KOPT-K1 (cell line): ENCODE data around the gene SEC16B.
"Not testable (repeated sequence)": the region's sequence is repeated elsewhere in the genome, so short reads cannot be mapped to it uniquely, and the experiment has no call there.

Experiments used
- H3K27ac ChIP-seq: fragments of 200-600 bp; sonication (generic); 2 replicates; pipeline ENCODE4 v1.5.1; 2016; ENCODE audit warnings: antibody characterized with exemption, mild to moderate bottlenecking, low read depth, low read length; ENCODE audit not compliant: poor library complexity, severe bottlenecking
- H3K36me3 ChIP-seq: fragments of 200-600 bp; sonication (generic); 2 replicates; pipeline ENCODE4 v1.5.1; 2017; ENCODE audit warnings: antibody characterized with exemption, mild to moderate bottlenecking, low read length, moderate library complexity; ENCODE audit not compliant: insufficient read depth
- H3K9me3 ChIP-seq: fragments of 200-600 bp; sonication (generic); 2 replicates; pipeline ENCODE4 v1.5.1; 2017; ENCODE audit warnings: antibody characterized with exemption, low read length, mild to moderate bottlenecking; ENCODE audit not compliant: insufficient read depth, poor library complexity, severe bottlenecking

SEC16B gene

GRCh38 chr1:177969825-177970371 lies at the start of gene SEC16B:
TSS of gene SEC16B (minus strand) at chr1:177970058. CDS start at chr1:177967981, 2,077 bp downstream.
- Histone ChIP-seq H3K27ac (no peak within 1 kb of the TSS), H3K9me3 (no peaks in the 10 kb centered on the region), H3K36me3 (no peaks in the 10 kb centered on the region)

- Histone ChIP-seq H3K27ac (no peak overlapping the region), H3K9me3 (no peaks in the 10 kb centered on the region), H3K36me3 (no peaks in the 10 kb centered on the region)
Measured at GRCh38 chr1:178019622-178020021, 49.8 kb upstream of the SEC16B start.

- H3K36me3 ChIP-seq = no peaks in the 10 kb centered on the region
- H3K9me3 ChIP-seq = no peaks in the 10 kb centered on the region
- H3K27ac ChIP-seq = no peak overlapping the region
Measured at GRCh38 chr1:178019208-178019607, 49.4 kb upstream of the SEC16B start.

- Histone ChIP-seq H3K36me3 (no peaks in the 10 kb centered on the region), H3K9me3 (no peaks in the 10 kb centered on the region), H3K27ac (no peak overlapping the region)
Measured at GRCh38 chr1:178017517-178017916, 47.7 kb upstream of the SEC16B start.

- Histone ChIP-seq H3K36me3 (no peaks in the 10 kb centered on the region), H3K9me3 (no peaks in the 10 kb centered on the region), H3K27ac (no peak overlapping the region)
Measured at GRCh38 chr1:178011864-178012503, 42.1 kb upstream of the SEC16B start.

- H3K36me3 ChIP-seq = no peaks in the 10 kb centered on the region
- no peak overlapping the region for H3K27ac ChIP-seq
- no peaks in the 10 kb centered on the region for H3K9me3 ChIP-seq
Measured at GRCh38 chr1:178011465-178011828, 41.6 kb upstream of the SEC16B start.

GRCh38 chr1:178010674-178011464 lies 41.0 kb upstream of the SEC16B start:
- Histone ChIP-seq H3K9me3 (no peaks in the 10 kb centered on the region), H3K36me3 (no peaks in the 10 kb centered on the region), H3K27ac (no peak overlapping the region)

GRCh38 chr1:178006043-178006442 lies 36.2 kb upstream of the SEC16B start:
- H3K27ac ChIP-seq = no peak overlapping the region
- no peaks in the 10 kb centered on the region for H3K9me3 ChIP-seq
- no peaks in the 10 kb centered on the region for H3K36me3 ChIP-seq

GRCh38 chr1:178005450-178005849 lies 35.6 kb upstream of the SEC16B start:
- Histone ChIP-seq H3K9me3 (no peaks in the 10 kb centered on the region), H3K27ac (no peak overlapping the region), H3K36me3 (no peaks in the 10 kb centered on the region)

GRCh38 chr1:178004926-178005391 lies 35.1 kb upstream of the SEC16B start:
- no peaks in the 10 kb centered on the region for H3K36me3 ChIP-seq
- H3K27ac ChIP-seq = no peak overlapping the region
- H3K9me3 ChIP-seq = no peaks in the 10 kb centered on the region

GRCh38 chr1:177998696-177999631 lies 29.1 kb upstream of the SEC16B start:
- H3K9me3 ChIP-seq = no peaks in the 10 kb centered on the region
- no peak overlapping the region for H3K27ac ChIP-seq
- H3K36me3 ChIP-seq = no peaks in the 10 kb centered on the region

GRCh38 chr1:177996957-177997356 lies 27.1 kb upstream of the SEC16B start:
- H3K9me3 ChIP-seq = no peaks in the 10 kb centered on the region
- H3K36me3 ChIP-seq = no peaks in the 10 kb centered on the region
- H3K27ac ChIP-seq = no peak overlapping the region

- H3K27ac ChIP-seq = no peak overlapping the region
- H3K9me3 ChIP-seq = no peaks in the 10 kb centered on the region
- no peaks in the 10 kb centered on the region for H3K36me3 ChIP-seq
Measured at GRCh38 chr1:177995369-177995768, 25.5 kb upstream of the SEC16B start.

GRCh38 chr1:177986281-177986680 lies 16.4 kb upstream of the SEC16B start:
- H3K27ac ChIP-seq, H3K9me3 ChIP-seq, H3K36me3 ChIP-seq: not testable (repeated sequence)

- Histone ChIP-seq H3K9me3 (no peaks in the 10 kb centered on the region), H3K36me3 (no peaks in the 10 kb centered on the region), H3K27ac (no peak overlapping the region)
Measured at GRCh38 chr1:177984761-177985160, 14.9 kb upstream of the SEC16B start.
